NB4 (cell line): ENCODE data around the gene DYSF.

Experiments
- DNase-seq: peaks from one replicate; pipeline ENCODE4 v3.0.0; 2010; ENCODE audit warnings: low read depth
- H3K4me3 ChIP-seq: one replicate; pipeline ENCODE4 v1.5.1; 2011; ENCODE audit warnings: mild to moderate bottlenecking, low read depth, low read length, moderate library complexity
- CTCF ChIP-seq: IDR thresholded peaks from one replicate; pipeline ENCODE4 v1.5.1; 2012; ENCODE audit warnings: low read depth, low read length
- MAX ChIP-seq: IDR thresholded peaks from 2 replicates; pipeline ENCODE4 v1.6.1; 2011; ENCODE audit warnings: low read depth, low read length
- MYC ChIP-seq: IDR thresholded peaks from 2 replicates; pipeline ENCODE4 v1.6.1; 2011; ENCODE audit warnings: low read depth, low read length
- POLR2A ChIP-seq: IDR thresholded peaks from 2 replicates; pipeline ENCODE4 v1.6.1; 2011; ENCODE audit warnings: mild to moderate bottlenecking; ENCODE audit not compliant: insufficient read length; ENCODE audit errors: extremely low read depth

DYSF gene

GRCh38 chr2:71720596-71721361 is 267.4 kb downstream of the DYSF start:
- no peak overlapping the region for H3K4me3 ChIP-seq
- DNase-seq, result no peak
- TF ChIP-seq CTCF (no peak), POLR2A (no peak), MYC (no peak), MAX (no peak)

GRCh38 chr2:71721362-71721665 is 268.0 kb downstream of the DYSF start:
- TF ChIP-seq MYC (no peak), CTCF (no peak), POLR2A (no peak), MAX (no peak)
- DNase-seq, result no peak
- no peak overlapping the region for H3K4me3 ChIP-seq

GRCh38 chr2:71721669-71722068 is 268.3 kb downstream of the DYSF start:
- no peak overlapping the region for H3K4me3 ChIP-seq
- TF ChIP-seq POLR2A, result no peak
- TF ChIP-seq CTCF, result no peak
- TF ChIP-seq MYC, result no peak
- TF ChIP-seq MAX, result no peak
- no peak for DNase-seq

GRCh38 chr2:71722286-71722685 is 268.9 kb downstream of the DYSF start:
- TF ChIP-seq CTCF (no peak), MYC (no peak), MAX (no peak), POLR2A (no peak)
- DNase-seq, result no peak
- H3K4me3 ChIP-seq, result no peak overlapping the region

- no peak for DNase-seq
- H3K4me3 ChIP-seq, result no peak overlapping the region
- TF ChIP-seq MYC, result no peak
- TF ChIP-seq CTCF, result no peak
- TF ChIP-seq POLR2A, result no peak
These were observed 271.4 kb downstream of the DYSF start for GRCh38 chr2:71724793-71725192.

- TF ChIP-seq POLR2A (no peak), CTCF (no peak), MYC (no peak), MAX (no peak)
- DNase-seq, result no peak
- no peak overlapping the region for H3K4me3 ChIP-seq
These were observed 272.5 kb downstream of the DYSF start for GRCh38 chr2:71725836-71726235.
